H9 (cell line): ENCODE data around the gene BCAS1. TPM values are rescaled to one million over a fixed set of nuclear protein-coding genes. Genes with fewer than 3 reads are reported as not detected.

Experiments used
- DNase-seq: peaks from one replicate; pipeline ENCODE4 v3.0.0-alpha.2; 2017
- H2AFZ ChIP-seq: one replicate; pipeline ENCODE4 v1.6.1; 2013; ENCODE audit warnings: mild to moderate bottlenecking, low read length, control low read depth, moderate library complexity
- H2AK5ac ChIP-seq: 2 replicates; pipeline ENCODE4 v1.6.1; 2013; ENCODE audit warnings: low read length, control low read depth, mixed read lengths; ENCODE audit not compliant: insufficient read length
- H2BK120ac ChIP-seq: one replicate; pipeline ENCODE4 v1.6.1; 2013; ENCODE audit warnings: low read depth, mild to moderate bottlenecking, low read length, control low read depth, inconsistent platforms; ENCODE audit not compliant: poor library complexity, severe bottlenecking
- H2BK12ac ChIP-seq: 2 replicates; pipeline ENCODE4 v1.6.1; 2013; ENCODE audit warnings: low read length, control low read depth, mixed read lengths, low read depth; ENCODE audit not compliant: insufficient read length
- H2BK15ac ChIP-seq: 2 replicates; pipeline ENCODE4 v1.6.1; 2013; ENCODE audit warnings: low read depth, low read length, control low read depth
- H2BK20ac ChIP-seq: one replicate; pipeline ENCODE4 v1.6.1; 2013; ENCODE audit warnings: low read depth, mild to moderate bottlenecking, low read length, control low read depth, inconsistent platforms; ENCODE audit not compliant: poor library complexity, severe bottlenecking
- H2BK5ac ChIP-seq: 2 replicates; pipeline ENCODE4 v1.6.1; 2013; ENCODE audit warnings: low read length, control low read depth, mixed read lengths; ENCODE audit not compliant: insufficient read length
- H3K14ac ChIP-seq: 2 replicates; pipeline ENCODE4 v1.6.1; 2013; ENCODE audit warnings: low read length, control low read depth; ENCODE audit not compliant: insufficient read depth
- H3K18ac ChIP-seq: 2 replicates; pipeline ENCODE4 v1.6.1; 2013; ENCODE audit warnings: low read depth, mild to moderate bottlenecking, mixed read lengths, low read length, control low read depth; ENCODE audit not compliant: insufficient read length
- H3K23ac ChIP-seq: 2 replicates; pipeline ENCODE4 v1.6.1; 2013; ENCODE audit warnings: low read length, control low read depth, mixed read lengths, low read depth; ENCODE audit not compliant: insufficient read length
- H3K23me2 ChIP-seq: 2 replicates; pipeline ENCODE4 v1.6.1; 2013; ENCODE audit warnings: low read depth, mild to moderate bottlenecking, mixed read lengths, low read length, control low read depth; ENCODE audit not compliant: insufficient read length, poor library complexity, severe bottlenecking
- H3K27ac ChIP-seq: 2 replicates; pipeline ENCODE4 v1.5.1; 2013; ENCODE audit warnings: low read length, control low read depth, mixed read lengths, low read depth; ENCODE audit not compliant: insufficient read length
- H3K27me3 ChIP-seq: 2 replicates; pipeline ENCODE4 v1.6.1; 2013; ENCODE audit warnings: low read length, control low read depth, inconsistent platforms; ENCODE audit not compliant: insufficient read depth
- H3K4ac ChIP-seq: 2 replicates; pipeline ENCODE4 v1.6.1; 2013; ENCODE audit warnings: low read depth, mild to moderate bottlenecking, control low read depth, inconsistent platforms, low read length, moderate library complexity
- H3K4me1 ChIP-seq: 2 replicates; pipeline ENCODE4 v1.6.1; 2013; ENCODE audit warnings: low read length, control low read depth, inconsistent platforms; ENCODE audit not compliant: insufficient read depth
- H3K4me2 ChIP-seq: 2 replicates; pipeline ENCODE4 v1.6.1; 2013; ENCODE audit warnings: low read length, control low read depth, mixed read lengths; ENCODE audit not compliant: insufficient read length, insufficient read depth
- H3K56ac ChIP-seq: 2 replicates; pipeline ENCODE4 v1.6.1; 2013; ENCODE audit warnings: low read depth, mild to moderate bottlenecking, mixed read lengths, low read length, control low read depth; ENCODE audit not compliant: insufficient read length
- H3K79me1 ChIP-seq: 2 replicates; pipeline ENCODE4 v1.6.1; 2013; ENCODE audit warnings: low read depth, mild to moderate bottlenecking, moderate library complexity, low read length, control low read depth, inconsistent platforms; ENCODE audit not compliant: insufficient read depth, poor library complexity, severe bottlenecking
- H3K79me2 ChIP-seq: 2 replicates; pipeline ENCODE4 v1.6.1; 2013; ENCODE audit warnings: low read length, control low read depth, inconsistent platforms; ENCODE audit not compliant: insufficient read depth
- H3K9ac ChIP-seq: 2 replicates; pipeline ENCODE4 v1.6.1; 2013; ENCODE audit warnings: low read length, control low read depth, mixed read lengths; ENCODE audit not compliant: insufficient read length; ENCODE audit errors: extremely low read depth
- H3K9me3 ChIP-seq: one replicate; pipeline ENCODE4 v1.6.1; 2013; ENCODE audit warnings: low read depth, low read length, inconsistent platforms; ENCODE audit not compliant: control insufficient read depth
- H3T11ph ChIP-seq: one replicate; pipeline ENCODE4 v1.6.1; 2013; ENCODE audit warnings: mild to moderate bottlenecking, low read length, control low read depth, inconsistent platforms
- H4K20me1 ChIP-seq: one replicate; pipeline ENCODE4 v1.6.1; 2013; ENCODE audit not compliant: control insufficient read depth, insufficient read length, insufficient read depth
- H4K5ac ChIP-seq: 2 replicates; pipeline ENCODE4 v1.6.1; 2013; ENCODE audit warnings: low read depth, mild to moderate bottlenecking, mixed read lengths, low read length, control low read depth; ENCODE audit not compliant: insufficient read length
- H4K8ac ChIP-seq: replicated peaks from 2 replicates; pipeline ENCODE4 v1.6.1; 2013; ENCODE audit warnings: low read length, control low read depth, mixed read lengths, low read depth; ENCODE audit not compliant: insufficient read length
- H4K91ac ChIP-seq: 2 replicates; pipeline ENCODE4 v1.6.1; 2013; ENCODE audit warnings: low read depth, mild to moderate bottlenecking, moderate library complexity, mixed read lengths, low read length, control low read depth; ENCODE audit not compliant: insufficient read length
- H3K27ac Mint-ChIP-seq, 3 experiments: 2 replicates in 2 of 3; 3 replicates in 1 of 3; pipeline ENCODE4 v1.8.0; 2020 to 2021; ENCODE audit warnings: mixed read lengths in 3 of 3, mild to moderate bottlenecking in 1 of 3, moderate library complexity in 1 of 3
- H3K27me3 Mint-ChIP-seq: 2 replicates; pipeline ENCODE4 v1.8.0; 2021; ENCODE audit warnings: low read depth, mild to moderate bottlenecking, moderate library complexity, mixed read lengths
- H3K36me3 Mint-ChIP-seq, 3 experiments: 2 replicates in 2 of 3; 3 replicates in 1 of 3; pipeline ENCODE4 v1.8.0; 2020 to 2021; ENCODE audit warnings: low read depth in 3 of 3, mixed read lengths in 3 of 3; ENCODE audit not compliant: insufficient read depth in 1 of 3
- H3K4me1 Mint-ChIP-seq, 2 experiments: 2 replicates each; pipeline ENCODE4 v1.8.0; 2020; ENCODE audit warnings: mixed read lengths in 2 of 2
- H3K4me3 Mint-ChIP-seq, 2 experiments: 2 replicates in 1 of 2; 3 replicates in 1 of 2; pipeline ENCODE4 v1.8.0; 2020 to 2021; ENCODE audit warnings: mild to moderate bottlenecking in 2 of 2, mixed read lengths in 2 of 2, moderate library complexity in 1 of 2
- H3K9me3 Mint-ChIP-seq, 2 experiments: 2 replicates in 1 of 2; 3 replicates in 1 of 2; pipeline ENCODE4 v1.8.0; 2020; ENCODE audit warnings: mild to moderate bottlenecking in 2 of 2, mixed read lengths in 2 of 2, moderate library complexity in 1 of 2
- CTCF ChIP-seq: fragments of 200-600 bp; sonication (generic); conservative IDR thresholded peaks from 3 replicates; pipeline ENCODE4 v1.8.0; 2021; ENCODE audit warnings: antibody characterized with exemption, mild to moderate bottlenecking
- WGBS: extraction: QIAGEN DNeasy Blood & Tissue Kit; methylation state at CpG from one replicate; pipeline ENCODE4 v1.1.7; 2013; ENCODE audit warnings: missing lambda C conversion rate, low lambda C conversion rate, mixed read lengths; ENCODE audit not compliant: insufficient read length; ENCODE audit errors: extremely low coverage; 5-methylcytosine and 5-hydroxymethylcytosine counted together
- total RNA-seq: library from RNA; stranded (reverse); gene quantifications from 2 replicates; pipeline ENCODE4 v1.2.1, GENCODE V29; 2021

BCAS1 gene
- total RNA-seq, 1 experiment from 2014 or later = 0.15 TPM

GRCh38 chr20:53993310-53993709 is 77.1 kb downstream of the BCAS1 start:
- Histone ChIP-seq H2BK12ac (no peak overlapping the region), H3K18ac (no peak overlapping the region), H2AFZ (no peak overlapping the region), H3K27me3 (no peaks in the 10 kb centered on the region), H2BK120ac (no peak overlapping the region), H3K4me1 (no peaks in the 10 kb centered on the region), H3K9me3 (no peaks in the 10 kb centered on the region), H3K79me2 (no peaks in the 10 kb centered on the region), H3K56ac (no peak overlapping the region), H3K14ac (no peak overlapping the region), H3K23ac (no peak overlapping the region), H3T11ph (no peak overlapping the region), H3K4me2 (no peak overlapping the region), H3K4ac (no peak overlapping the region), H2BK20ac (no peak overlapping the region), H3K9ac (no peak overlapping the region), H2BK5ac (no peak overlapping the region), H2AK5ac (no peak overlapping the region), H3K23me2 (no peaks in the 10 kb centered on the region), H4K91ac (no peak overlapping the region), H4K5ac (no peak overlapping the region), H4K8ac (no peak overlapping the region), H3K27ac (no peak overlapping the region), H4K20me1 (no peaks in the 10 kb centered on the region), H2BK15ac (no peak overlapping the region), H3K79me1 (no peaks in the 10 kb centered on the region)
- WGBS = no CpG with 5 or more reads among the region's 5 CpGs
- H3K36me3 Mint-ChIP-seq = no peaks in the 10 kb centered on the region
- H3K4me1 Mint-ChIP-seq = peaks cover 0 to 4% of the 10 kb centered on the region in 2 experiments; a peak in 1 of 4 replicates
- H3K27me3 Mint-ChIP-seq = peaks cover 2% of the 10 kb centered on the region; the same call in 1 of the 2 replicates
- no peak for TF ChIP-seq CTCF
- no peak overlapping the region for H3K27ac Mint-ChIP-seq
- H3K4me3 Mint-ChIP-seq = no peak overlapping the region
- peaks cover 0 to 2% of the 10 kb centered on the region in 2 experiments; a peak in 1 of 5 replicates for H3K9me3 Mint-ChIP-seq
- DNase-seq = no peak
